SIG-M5 treated with dmso at 0.1 percent for 504 hours (cell line): ENCODE results near the gene OR7D2.

ENCODE experiments used
- DNase-seq: peaks from one replicate; lab custom pipeline; 2025; ENCODE audit not compliant: unreplicated experiment; lab: John Stamatoyannopoulos, UW

OR7D2 gene

GRCh38 chr19:9205501-9206113 is 26.8 kb downstream of the OR7D2 start:
- peak; percentile 20 for DNase-seq

- no peak for DNase-seq
Measured at GRCh38 chr19:9219489-9219888, 40.7 kb downstream of the OR7D2 start, which contains the start of gene OR7D4. Gene OR7D4, minus strand, starts transcription at chr19:9219589. Its CDS starts 4,752 bp downstream, at chr19:9214837.
